ENCODE results near the gene ERN1.
A peak's percentile ranks its signal among the peaks of the same experiment; 100 is the strongest.

Gene ERN1

DNA sequence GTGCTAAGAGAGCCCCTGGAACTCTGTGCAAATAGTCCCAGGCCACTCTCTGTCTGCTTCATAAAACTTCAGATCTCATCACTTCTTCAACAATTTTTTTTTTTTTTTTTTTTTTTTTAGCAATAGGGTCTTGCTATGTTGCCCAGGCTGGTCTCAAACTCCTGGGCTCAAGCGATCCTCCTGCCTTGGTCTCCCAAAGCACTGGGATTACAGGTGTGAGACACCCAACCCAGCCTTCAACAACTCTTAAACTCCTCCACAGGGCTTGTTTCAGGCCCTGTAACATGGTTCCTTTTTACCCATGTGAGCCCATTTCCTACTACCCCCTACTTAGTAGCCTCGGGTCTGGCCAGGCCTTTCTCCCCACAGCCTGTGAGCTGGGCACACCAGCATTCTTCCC lies 70.2 kb downstream of the ERN1 start:
- DNase-seq (ENCODE audit: low read depth) = no peak

DNA sequence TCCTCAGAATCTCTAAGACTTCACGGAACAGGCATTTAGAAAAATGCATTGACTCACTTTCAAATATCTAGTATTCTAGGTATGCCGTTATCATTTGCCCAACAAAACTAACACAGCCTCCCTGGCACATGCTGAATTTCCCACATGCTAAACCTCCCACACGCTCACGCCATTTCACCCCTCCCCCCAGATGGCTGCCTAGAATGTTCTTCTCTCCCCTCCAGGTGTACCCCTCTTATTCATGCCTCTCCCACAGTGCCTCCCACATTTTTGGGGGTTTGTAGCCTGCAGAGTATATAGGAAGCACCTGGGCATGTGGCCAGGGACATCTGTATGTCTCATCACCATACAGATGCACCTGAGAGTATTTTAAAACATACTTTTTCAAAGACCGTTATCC lies 71.3 kb downstream of the ERN1 start:
- no peak for DNase-seq (ENCODE audit: low read depth)

DNA sequence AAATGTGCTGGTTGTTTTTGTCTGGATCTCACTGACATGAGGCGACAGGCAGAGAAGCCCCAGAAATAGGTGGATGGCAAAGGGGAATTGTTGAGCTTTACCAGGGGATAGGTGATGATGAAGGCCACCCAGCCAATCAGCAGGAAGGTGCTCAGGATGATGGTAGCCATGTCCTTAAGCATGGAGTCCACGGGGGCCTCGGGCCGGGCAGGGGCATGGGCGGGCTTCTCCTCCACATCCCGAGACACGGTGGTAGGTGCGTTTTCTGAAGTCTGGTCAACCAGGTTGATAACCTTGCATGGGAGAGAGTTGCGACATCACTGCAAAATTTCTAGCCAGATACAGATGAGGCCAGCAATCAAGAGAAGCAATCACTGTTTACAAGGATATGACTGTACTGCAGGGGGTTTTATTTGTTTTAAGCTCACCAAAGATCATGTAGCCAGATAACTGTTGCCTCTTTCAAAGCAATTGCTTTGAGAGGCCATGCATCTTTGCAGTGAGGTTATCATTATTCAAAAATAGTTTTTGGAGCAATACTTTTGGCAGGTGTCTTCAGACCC lies 72.2 kb downstream of the ERN1 start:
- no peak for DNase-seq (ENCODE audit: low read depth)

- no peak for DNase-seq (ENCODE audit: low read depth)
These were observed 73.5 kb downstream of the ERN1 start for GRCh38 chr17:64056269-64057005.

DNA sequence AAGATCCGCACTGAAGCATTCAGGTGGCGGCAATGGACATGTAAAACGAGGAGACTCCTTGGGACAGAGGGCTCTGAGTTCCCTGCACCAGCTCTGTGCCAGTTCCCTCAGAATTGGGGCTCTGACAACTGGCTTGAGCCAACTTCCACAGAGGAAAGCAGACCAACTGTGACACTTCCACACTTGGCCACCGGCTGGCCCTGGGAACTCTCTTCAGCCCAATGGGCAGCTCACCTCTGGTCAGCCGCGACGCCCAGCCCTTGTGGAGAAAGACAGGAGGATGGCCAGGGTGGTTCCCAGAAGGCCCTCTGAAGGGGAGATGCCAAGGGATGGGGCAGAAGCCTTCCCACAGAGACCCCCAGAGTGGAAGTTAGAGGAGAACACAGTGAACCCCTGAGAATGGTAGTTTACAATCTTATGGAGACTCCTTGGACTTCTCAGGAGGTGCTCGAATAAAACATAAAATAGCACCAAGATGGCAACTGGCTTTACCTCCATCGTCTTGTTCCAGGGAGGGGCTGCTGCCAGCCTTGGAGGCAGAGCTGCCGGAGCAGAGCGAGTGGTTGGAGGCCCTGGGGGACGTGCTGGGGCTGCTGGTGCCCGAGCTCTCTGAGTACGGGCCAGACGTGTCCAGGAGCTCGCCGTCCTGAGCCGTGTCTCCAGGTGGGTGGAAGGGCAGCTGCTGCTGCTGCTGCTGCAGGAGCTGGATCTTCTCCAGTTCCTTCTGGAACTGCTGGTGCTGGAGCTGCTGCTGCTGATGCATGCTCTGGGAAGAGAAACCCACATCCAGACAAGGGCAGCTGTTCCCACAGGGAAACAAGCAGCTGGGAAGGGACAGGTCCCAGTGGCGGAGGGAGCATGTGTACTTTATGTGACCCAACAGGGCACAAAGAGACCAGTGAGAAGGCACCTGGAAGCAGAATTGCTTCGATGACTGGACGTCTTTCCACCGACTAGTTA lies 74.5 kb downstream of the ERN1 start:
- no peak for DNase-seq (ENCODE audit: low read depth)

GRCh38 chr17:64054304-64054703 lies 75.6 kb downstream of the ERN1 start:
- DNase-seq (ENCODE audit: low read depth) = no peak

DNA sequence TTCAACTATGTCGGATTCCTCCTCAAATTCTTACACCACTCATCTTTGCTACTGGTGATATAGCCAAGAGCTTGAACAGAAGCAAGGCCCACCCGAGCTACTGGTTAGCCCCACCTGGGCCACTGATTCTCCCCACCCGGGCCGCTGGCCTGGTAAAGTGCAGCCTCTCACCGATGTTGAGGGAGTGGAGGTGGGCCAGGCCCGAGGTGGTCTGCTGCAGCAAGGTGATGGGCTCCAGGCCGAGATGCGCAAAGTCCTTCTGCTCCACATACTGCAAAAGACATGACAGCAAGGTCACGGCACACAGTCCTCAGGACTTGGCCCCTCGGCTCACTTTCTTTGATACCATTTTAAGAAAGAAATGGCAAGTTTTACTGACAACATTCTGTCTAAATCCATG lies 76.8 kb downstream of the ERN1 start:
- no peak for DNase-seq (ENCODE audit: low read depth)

DNA sequence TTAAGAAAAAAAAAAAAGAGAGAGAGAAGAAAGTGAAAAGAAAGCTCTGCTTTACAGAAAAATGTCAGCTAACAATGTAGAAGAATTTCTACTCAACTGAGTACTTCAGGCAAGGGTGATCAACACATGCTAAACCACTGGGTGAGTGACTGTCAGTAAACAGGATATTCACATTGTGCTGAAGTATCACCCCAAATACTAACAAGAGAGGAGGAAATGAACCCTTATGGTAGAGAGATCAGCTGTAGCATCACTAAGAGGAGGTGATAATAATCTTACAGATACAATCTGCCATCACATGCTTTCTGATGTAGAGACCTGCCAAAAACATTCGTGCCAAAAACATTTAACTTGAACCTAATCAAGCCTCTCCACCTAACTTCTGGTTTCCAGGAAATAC lies 78.8 kb downstream of the ERN1 start:
- DNase-seq (ENCODE audit: low read depth) = no peak

- DNase-seq (ENCODE audit: low read depth) = no peak
These were observed 81.1 kb downstream of the ERN1 start for GRCh38 chr17:64048805-64049204.

- DNase-seq (ENCODE audit: low read depth) = no peak
These were observed 84.8 kb downstream of the ERN1 start for GRCh38 chr17:64045176-64045575.

DNA sequence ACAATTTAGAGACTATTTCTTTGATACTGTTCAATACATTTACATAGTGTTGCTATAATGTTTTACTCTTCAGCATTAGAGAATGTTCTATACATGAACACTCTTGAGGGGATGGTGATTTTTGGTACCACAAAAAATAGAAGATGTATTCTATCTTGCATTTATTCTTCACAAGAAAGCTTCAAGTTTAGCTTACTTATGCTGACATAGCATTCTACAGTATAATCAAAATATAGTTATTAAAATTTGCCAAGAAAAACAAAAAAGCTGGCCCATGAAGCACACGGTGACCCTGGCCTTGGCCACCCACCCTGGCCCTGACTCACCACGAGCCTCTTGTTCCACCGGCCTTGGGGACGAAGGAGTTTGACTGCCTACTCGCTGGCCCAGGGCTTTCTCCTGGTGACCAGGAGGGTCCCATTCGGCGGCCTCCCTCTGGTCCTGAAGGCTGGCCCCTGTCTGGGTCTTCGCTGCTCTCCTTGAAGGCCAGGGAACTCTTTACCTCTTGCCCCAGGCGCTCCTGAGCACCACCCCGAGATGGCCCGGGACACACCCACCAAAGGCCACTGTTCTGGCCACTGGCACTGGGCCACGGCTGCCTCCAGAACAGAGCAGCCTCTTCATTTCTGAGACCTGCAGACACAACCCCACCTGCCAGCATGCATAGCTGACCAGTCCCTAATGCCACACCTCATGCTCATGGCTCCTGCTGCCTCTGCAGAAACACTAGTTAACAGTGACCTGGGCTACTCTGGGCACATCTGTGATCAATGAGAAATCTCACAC lies 87.1 kb downstream of the ERN1 start:
- DNase-seq (ENCODE audit: low read depth) = no peak

DNA sequence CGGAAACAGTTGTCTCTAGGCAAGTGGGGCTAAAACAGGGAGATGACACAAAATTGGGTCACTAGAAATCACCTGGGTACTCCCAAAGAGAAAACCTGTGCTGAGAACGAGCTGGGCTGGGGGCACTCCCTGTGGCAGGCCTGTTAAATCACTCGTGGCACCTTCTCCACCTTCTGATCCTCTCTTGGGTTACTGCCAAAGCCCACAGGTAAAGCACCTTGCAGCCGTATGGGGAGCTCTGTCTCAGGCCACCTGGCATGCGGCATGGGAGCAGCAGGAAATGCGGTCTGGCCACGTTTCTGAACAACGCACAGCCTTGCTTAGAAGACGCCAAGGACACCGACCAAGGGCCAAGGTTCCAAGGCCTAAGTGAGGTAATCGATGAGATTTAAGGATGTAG lies 88.0 kb downstream of the ERN1 start:
- DNase-seq (ENCODE audit: low read depth) = no peak

DNA sequence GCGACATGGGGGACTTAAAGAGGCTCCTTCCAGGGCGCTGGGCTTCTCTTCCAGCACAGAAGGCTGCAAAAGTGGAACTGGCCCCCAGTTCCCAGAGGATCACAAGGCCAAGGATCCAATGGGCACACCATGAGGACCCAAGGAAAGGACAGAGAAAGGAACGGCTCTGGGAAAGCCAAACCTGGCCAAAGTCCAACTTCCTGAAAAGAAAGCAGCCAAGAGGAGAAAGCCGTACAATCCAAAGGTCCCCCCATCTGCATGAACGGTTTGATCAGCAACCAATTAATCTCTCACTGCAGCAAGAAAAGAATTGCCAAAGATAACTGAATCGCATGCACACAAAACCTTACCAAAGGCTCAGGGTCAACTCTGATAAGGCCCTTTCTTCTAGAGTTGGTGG lies 89.7 kb downstream of the ERN1 start:
- DNase-seq (ENCODE audit: low read depth) = no peak

DNA sequence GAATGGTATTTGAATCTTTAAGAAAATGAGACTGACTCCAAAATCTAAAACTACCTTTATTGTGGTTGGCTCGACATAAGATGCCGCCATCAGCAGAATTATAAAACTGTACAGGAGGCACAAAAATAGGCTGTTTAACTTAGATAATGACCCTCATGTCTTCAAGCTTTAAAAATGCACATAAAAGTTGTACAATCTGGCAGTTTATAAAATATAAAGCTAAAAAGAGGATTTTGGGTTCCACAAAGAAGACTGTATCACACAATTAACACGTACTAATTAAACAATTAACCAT lies 90.9 kb downstream of the ERN1 start:
- DNase-seq (ENCODE audit: low read depth) = no peak

GRCh38 chr17:64038331-64039105 lies 91.4 kb downstream of the ERN1 start:
- no peak for DNase-seq (ENCODE audit: low read depth)

DNA sequence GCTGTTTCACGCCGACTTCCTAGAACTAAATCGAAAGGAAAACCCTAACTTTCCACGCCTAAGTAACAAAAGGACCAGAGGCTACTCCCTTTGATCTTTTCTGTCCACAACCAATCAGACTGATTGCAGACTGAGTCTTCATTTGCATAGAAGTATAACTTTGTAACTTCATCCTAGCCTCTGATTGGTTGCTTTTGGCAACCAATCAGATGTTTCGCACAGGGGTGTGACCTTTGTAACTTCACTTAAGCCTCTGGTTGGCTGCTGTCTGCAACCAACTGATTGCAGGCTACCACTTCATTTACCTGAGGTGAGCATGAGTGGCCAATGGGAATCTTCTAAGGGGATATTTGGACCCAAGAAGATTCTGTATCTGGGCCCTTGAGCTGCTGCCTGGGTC lies 92.1 kb downstream of the ERN1 start:
- DNase-seq (ENCODE audit: low read depth) = no peak

GRCh38 chr17:64037180-64037579 lies 92.8 kb downstream of the ERN1 start:
- no peak for DNase-seq (ENCODE audit: low read depth)

DNA sequence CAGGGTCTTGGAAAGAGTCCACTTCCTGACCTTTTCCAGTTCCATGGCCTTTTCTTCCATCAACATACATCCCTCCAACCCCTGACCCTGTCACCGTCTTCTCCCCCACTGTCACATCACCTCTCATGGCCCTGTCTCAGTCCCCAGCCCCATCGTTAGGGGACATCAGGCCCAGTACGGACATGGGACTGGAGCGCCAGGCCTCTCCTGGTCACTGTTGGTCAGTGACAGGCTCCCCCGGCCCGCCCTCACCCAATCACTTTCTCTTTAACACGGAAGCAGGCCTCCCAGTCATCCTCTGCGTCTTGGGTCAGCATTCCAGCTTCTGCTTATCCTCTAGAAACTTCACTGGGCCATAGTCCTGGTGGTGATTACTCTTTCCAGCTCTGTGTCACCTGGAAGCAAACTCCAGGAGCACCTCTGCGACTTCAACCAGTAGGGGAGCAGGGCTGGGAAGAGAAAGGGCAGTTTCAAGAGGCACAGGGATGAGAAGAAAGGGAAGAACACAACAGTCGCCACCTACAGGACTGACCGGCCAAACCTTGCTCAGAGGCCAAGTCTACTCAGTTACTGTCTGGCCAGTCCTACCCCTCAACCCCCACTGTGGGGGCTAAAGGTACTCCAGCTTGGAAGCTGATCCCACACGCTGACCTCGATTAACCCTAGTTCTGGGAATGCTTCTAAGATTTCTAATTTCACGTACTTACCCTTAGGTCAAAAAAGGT lies 93.6 kb downstream of the ERN1 start:
- DNase-seq (ENCODE audit: low read depth) = no peak

DNA sequence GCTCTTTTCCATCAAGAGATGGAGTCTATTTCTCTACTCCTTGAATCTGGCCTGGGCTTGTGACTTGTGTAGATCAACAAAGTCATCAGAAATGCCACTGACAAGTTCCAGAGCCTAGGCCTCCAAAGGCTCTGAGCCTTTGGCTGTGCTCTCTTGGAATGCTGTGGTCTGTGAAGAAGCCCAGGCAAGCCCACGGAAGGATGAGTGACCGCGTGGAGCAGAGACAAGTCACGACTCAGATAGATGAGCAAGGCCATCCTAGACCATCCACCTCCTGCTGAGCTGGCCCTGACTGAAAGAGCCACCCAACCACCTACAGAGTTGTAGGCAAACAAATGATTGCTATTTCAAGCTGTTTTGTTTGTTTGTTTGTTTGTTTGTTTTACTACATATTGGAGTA lies 97.9 kb downstream of the ERN1 start:
- no peak for DNase-seq (ENCODE audit: low read depth)

GRCh38 chr17:64028874-64029464 lies 101.0 kb downstream of the ERN1 start:
- DNase-seq (ENCODE audit: low read depth) = peak; percentile 57
